Measurements from ENCODE around the gene DEPDC1B.

The DEPDC1B gene

GRCh38 chr5:60613826-60614225 lies 86.1 kb downstream of the DEPDC1B start:
- ATAC-seq, result no peak
- no peak for TF ChIP-seq ZNF70 (CRISPR knock-in tag; IDR thresholded peaks at IDR 0.05)
- TF ChIP-seq TOX (CRISPR knock-in tag; IDR thresholded peaks at IDR 0.05; ENCODE audit: borderline replicate concordance), result no peak
- TF ChIP-seq ZC3H10 (CRISPR knock-in tag; IDR thresholded peaks at IDR 0.05), result no peak
- no peak for TF ChIP-seq GLIS3 (CRISPR knock-in tag; IDR thresholded peaks at IDR 0.05)
- TF ChIP-seq ISL1 (CRISPR knock-in tag; IDR thresholded peaks at IDR 0.05), result no peak
- no peak for TF ChIP-seq ESRRG (CRISPR knock-in tag; IDR thresholded peaks at IDR 0.05)
- TF ChIP-seq TSHZ2 (CRISPR knock-in tag; IDR thresholded peaks at IDR 0.05), result no peak
- no peak for TF ChIP-seq OSR1 (CRISPR knock-in tag; IDR thresholded peaks at IDR 0.05)
- no peak for TF ChIP-seq RARB (CRISPR knock-in tag; IDR thresholded peaks at IDR 0.05)
- no peak for TF ChIP-seq PPARA (CRISPR knock-in tag; IDR thresholded peaks at IDR 0.05; ENCODE audit: borderline replicate concordance)
- TF ChIP-seq ZNF565 (CRISPR knock-in tag; conservative IDR thresholded peaks at IDR 0.05; ENCODE audit: low read depth), result no peak
- no peak for TF ChIP-seq CSRNP3 (CRISPR knock-in tag; IDR thresholded peaks at IDR 0.05)
- TF ChIP-seq ZFP3 (CRISPR knock-in tag; IDR thresholded peaks at IDR 0.05), result no peak
- TF ChIP-seq CSDC2 (CRISPR knock-in tag; IDR thresholded peaks at IDR 0.05), result no peak
- no peak for TF ChIP-seq ARNTL (CRISPR knock-in tag; IDR thresholded peaks at IDR 0.05; ENCODE audit: borderline replicate concordance, low read depth)
- no peak for TF ChIP-seq POU6F1 (CRISPR knock-in tag; IDR thresholded peaks at IDR 0.05; ENCODE audit: borderline replicate concordance, low read depth)

GRCh38 chr5:60611099-60611740 lies 88.7 kb downstream of the DEPDC1B start:
- TF ChIP-seq BACH2 (CRISPR knock-in tag; IDR thresholded peaks at IDR 0.05; ENCODE audit: borderline replicate concordance), result no peak
- no peak for TF ChIP-seq OSR1 (CRISPR knock-in tag; IDR thresholded peaks at IDR 0.05)
- TF ChIP-seq CSDC2 (CRISPR knock-in tag; IDR thresholded peaks at IDR 0.05), result no peak
- TF ChIP-seq POU6F1 (CRISPR knock-in tag; IDR thresholded peaks at IDR 0.05; ENCODE audit: borderline replicate concordance, low read depth), result no peak
- TF ChIP-seq ZC3H10 (CRISPR knock-in tag; IDR thresholded peaks at IDR 0.05), result no peak
- no peak for TF ChIP-seq ZNF565 (CRISPR knock-in tag; conservative IDR thresholded peaks at IDR 0.05; ENCODE audit: low read depth)
- no peak for TF ChIP-seq TCF4 (CRISPR knock-in tag; IDR thresholded peaks at IDR 0.05; ENCODE audit: borderline replicate concordance)
- TF ChIP-seq PPARA (CRISPR knock-in tag; IDR thresholded peaks at IDR 0.05; ENCODE audit: borderline replicate concordance), result no peak
- TF ChIP-seq ZFP3 (CRISPR knock-in tag; IDR thresholded peaks at IDR 0.05), result no peak
- TF ChIP-seq ZFP30 (CRISPR knock-in tag; IDR thresholded peaks at IDR 0.05), result no peak
- ATAC-seq, result no peak

GRCh38 chr5:60604771-60605170 lies 95.2 kb downstream of the DEPDC1B start:
- no peak for ATAC-seq
- TF ChIP-seq SNAI2 (CRISPR knock-in tag; IDR thresholded peaks at IDR 0.05) (no peak), ESRRG (CRISPR knock-in tag; IDR thresholded peaks at IDR 0.05) (no peak), TSHZ2 (CRISPR knock-in tag; IDR thresholded peaks at IDR 0.05) (no peak), RARB (CRISPR knock-in tag; IDR thresholded peaks at IDR 0.05) (no peak), ZNF70 (CRISPR knock-in tag; IDR thresholded peaks at IDR 0.05) (no peak), CREB5 (CRISPR knock-in tag; IDR thresholded peaks at IDR 0.05; ENCODE audit: low read depth) (no peak), BACH2 (CRISPR knock-in tag; IDR thresholded peaks at IDR 0.05; ENCODE audit: borderline replicate concordance) (no peak), ARNTL (CRISPR knock-in tag; IDR thresholded peaks at IDR 0.05; ENCODE audit: borderline replicate concordance, low read depth) (no peak), ISL1 (CRISPR knock-in tag; IDR thresholded peaks at IDR 0.05) (no peak), CSDC2 (CRISPR knock-in tag; IDR thresholded peaks at IDR 0.05) (no peak), ZNF8 (CRISPR knock-in tag; IDR thresholded peaks at IDR 0.05) (no peak), ZFP30 (CRISPR knock-in tag; IDR thresholded peaks at IDR 0.05) (no peak), CSRNP3 (CRISPR knock-in tag; IDR thresholded peaks at IDR 0.05) (no peak)

Data from SK-N-SH treated with all-trans-retinoic acid at 6 μM for 48 hours (cell line).